Karpas-422 (cell line): ENCODE results near the gene FCRL4. TPM values are rescaled to one million over a fixed set of nuclear protein-coding genes. Genes with fewer than 3 reads are reported as not detected.

Source experiments
- DNase-seq: peaks from one replicate; pipeline ENCODE4 v3.0.0-alpha.2; 2015
- H2AFZ ChIP-seq: fragments of 200-600 bp; sonication (generic); 2 replicates; pipeline ENCODE4 v1.6.1; 2014; ENCODE audit warnings: antibody characterized with exemption, low read length, mixed read lengths
- H3K27ac ChIP-seq: fragments of 200-600 bp; sonication (generic); 2 replicates; pipeline ENCODE4 v1.5.1; 2014; ENCODE audit warnings: mild to moderate bottlenecking, low read length, moderate library complexity
- H3K27me3 ChIP-seq: fragments of 200-600 bp; sonication (generic); 2 replicates; pipeline ENCODE4 v1.6.1; 2014; ENCODE audit warnings: low read length, mixed read lengths
- H3K36me3 ChIP-seq: fragments of 200-600 bp; sonication (generic); 2 replicates; pipeline ENCODE4 v1.6.1; 2014; ENCODE audit warnings: low read length, mixed read lengths; ENCODE audit not compliant: insufficient read depth
- H3K4me1 ChIP-seq: fragments of 200-600 bp; sonication (generic); 2 replicates; pipeline ENCODE4 v1.6.1; 2014; ENCODE audit warnings: mild to moderate bottlenecking, low read length, mixed read lengths
- H3K4me2 ChIP-seq: fragments of 200-600 bp; sonication (generic); 2 replicates; pipeline ENCODE4 v1.6.1; 2014; ENCODE audit warnings: low read length, low read depth, mild to moderate bottlenecking; ENCODE audit not compliant: poor library complexity, severe bottlenecking
- H3K4me3 ChIP-seq: fragments of 200-600 bp; sonication (generic); 2 replicates; pipeline ENCODE4 v1.5.1; 2014; ENCODE audit warnings: mild to moderate bottlenecking, antibody characterized with exemption, low read length, mixed read lengths
- H3K79me2 ChIP-seq: fragments of 200-600 bp; sonication (generic); 2 replicates; pipeline ENCODE4 v1.6.1; 2014; ENCODE audit warnings: mild to moderate bottlenecking, low read length, mixed read lengths
- H3K9ac ChIP-seq: fragments of 200-600 bp; sonication (generic); 2 replicates; pipeline ENCODE4 v1.6.0; 2014; ENCODE audit warnings: low read length
- H3K9me2 ChIP-seq: fragments of 200-600 bp; sonication (generic), shearing (Covaris generic); replicated peaks from 2 replicates; pipeline ENCODE4 v1.6.0; 2014; ENCODE audit warnings: mild to moderate bottlenecking, low read length, moderate library complexity; ENCODE audit not compliant: insufficient read depth
- H3K9me3 ChIP-seq: fragments of 300-700, 200-600 bp; sonication (generic); 2 replicates; pipeline ENCODE4 v1.6.1; 2014; ENCODE audit warnings: low read length, mixed read lengths
- H4K20me1 ChIP-seq: fragments of 200-600 bp; sonication (generic); 2 replicates; pipeline ENCODE4 v1.6.1; 2014; ENCODE audit warnings: mild to moderate bottlenecking, antibody characterized with exemption, low read length, low read depth; ENCODE audit not compliant: insufficient read depth
- total RNA-seq: library from RNA; depleted of rRNA; stranded (reverse); fragments of >200 nt; shearing (Covaris generic); gene quantifications from 2 replicates; pipeline ENCODE4 v1.2.3, GENCODE V29; 2014; ENCODE audit warnings: low replicate concordance; rRNA removed

The FCRL4 gene
- 0.11 TPM in 1 of 2 replicates, not detected in the other for total RNA-seq

DNA sequence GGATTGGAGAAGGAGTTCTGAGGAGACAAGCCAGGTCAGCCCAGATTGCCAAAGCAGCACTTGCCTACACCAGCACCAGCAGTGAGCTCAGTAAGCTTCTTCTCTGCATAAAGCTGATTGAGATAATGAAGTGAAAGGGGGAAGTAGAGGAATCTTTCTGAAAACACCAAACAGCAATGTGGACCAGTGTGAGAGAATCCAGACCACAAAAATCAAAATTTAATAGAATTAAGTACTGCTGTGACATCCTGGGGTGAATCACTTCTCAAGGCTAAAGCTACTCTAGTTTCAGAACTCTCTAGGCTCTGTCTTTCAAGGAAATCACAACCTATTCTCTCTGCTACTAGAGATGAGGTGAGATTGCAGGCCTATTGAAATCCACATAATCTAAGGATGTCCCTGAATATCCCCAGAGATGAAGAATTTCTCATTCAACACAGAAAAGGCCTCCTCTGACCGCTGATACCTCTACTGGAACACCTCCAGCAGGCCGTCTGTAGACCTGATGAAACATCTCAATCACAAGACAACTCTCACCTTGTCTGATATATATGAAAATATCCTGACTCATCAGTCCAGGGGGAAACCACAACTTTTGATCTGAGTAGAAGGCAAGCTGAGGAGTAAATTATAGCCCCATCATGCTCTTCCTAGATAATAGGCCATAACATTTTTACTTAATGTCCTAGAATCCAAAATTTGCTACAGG, at the start of gene FCRL4:
TSS of gene FCRL4 (minus strand) at position 127 of the 709 bp plus-strand sequence. CDS start 141 bp downstream, outside the sequence.
- Histone ChIP-seq H3K9ac (no peak within 1 kb of the TSS), H2AFZ (no peak within 1 kb of the TSS), H3K9me3 (no peaks in the 10 kb centered on the region), H3K9me2 (no peaks in the 10 kb centered on the region), H3K4me1 (peaks cover 15% of the 10 kb centered on the region), H3K4me2 (no peak within 1 kb of the TSS), H3K27ac (no peak within 1 kb of the TSS), H3K4me3 (no peak within 1 kb of the TSS), H3K79me2 (no peaks in the 10 kb centered on the region), H3K36me3 (no peaks in the 10 kb centered on the region), H4K20me1 (no peaks in the 10 kb centered on the region), H3K27me3 (no peaks in the 10 kb centered on the region)
- DNase-seq, result no peak

DNA sequence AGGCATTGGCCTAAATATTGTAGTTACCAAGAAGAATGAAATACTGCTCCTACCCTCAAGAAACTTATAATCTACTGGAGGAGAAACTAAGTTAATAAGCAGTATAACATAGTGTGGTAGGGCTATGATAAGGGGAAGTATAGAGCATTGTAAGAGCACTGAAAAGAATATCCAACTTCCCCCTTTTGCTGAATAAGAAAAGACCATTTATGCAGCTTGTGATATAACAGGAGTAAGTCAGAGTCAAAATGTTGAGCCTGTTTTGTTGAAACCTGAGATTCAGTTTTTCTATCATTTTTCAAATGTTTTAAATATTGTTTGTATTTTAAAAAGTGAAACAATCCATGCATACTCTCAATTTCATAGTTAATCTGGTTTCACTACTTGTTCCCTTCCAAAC, 48.3 kb upstream of the FCRL4 start:
- peaks cover 18% of the 10 kb centered on the region for H3K4me1 ChIP-seq
- H3K9ac ChIP-seq, result no peak overlapping the region
- no peaks in the 10 kb centered on the region for H3K36me3 ChIP-seq
- DNase-seq, result peak; percentile 74
- no peaks in the 10 kb centered on the region for H3K27me3 ChIP-seq
- H3K27ac ChIP-seq, result peak overlapping the region; percentile 64
- peak overlapping the region; percentile 26 for H3K4me2 ChIP-seq
- H4K20me1 ChIP-seq, result no peaks in the 10 kb centered on the region
- no peaks in the 10 kb centered on the region for H3K9me3 ChIP-seq
- H2AFZ ChIP-seq, result peak overlapping the region; percentile 11
- no peaks in the 10 kb centered on the region; the same call in 1 of the 2 replicates for H3K9me2 ChIP-seq
- H3K79me2 ChIP-seq, result no peaks in the 10 kb centered on the region
- no peak overlapping the region for H3K4me3 ChIP-seq

DNA sequence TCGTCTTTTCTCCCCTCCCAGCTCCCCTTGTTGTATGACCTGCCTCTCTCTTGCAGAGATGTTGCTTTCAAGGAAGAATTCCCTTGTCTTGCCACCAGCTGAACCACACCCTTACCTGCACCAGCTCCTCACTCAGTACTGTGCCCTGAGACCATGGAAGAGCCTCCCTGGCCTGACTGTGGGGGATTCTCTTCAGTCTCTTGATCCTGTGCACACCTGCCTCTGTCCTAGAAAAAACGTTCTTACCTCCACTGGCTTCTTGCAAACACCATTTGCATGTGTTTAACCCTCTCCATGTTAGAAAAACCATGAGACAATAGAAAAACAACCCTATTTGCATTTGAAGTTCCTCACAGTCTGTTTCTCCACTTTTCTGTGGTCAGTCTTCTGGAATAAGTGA, 43.3 kb upstream of the FCRL4 start:
- Histone ChIP-seq H3K9ac (no peak overlapping the region), H3K9me3 (no peaks in the 10 kb centered on the region), H3K4me3 (no peak overlapping the region), H3K79me2 (no peaks in the 10 kb centered on the region), H2AFZ (no peak overlapping the region; the same call in 1 of the 2 replicates), H3K9me2 (no peaks in the 10 kb centered on the region; the same call in 1 of the 2 replicates), H3K36me3 (no peaks in the 10 kb centered on the region), H3K27me3 (no peaks in the 10 kb centered on the region), H4K20me1 (no peaks in the 10 kb centered on the region), H3K4me1 (peaks cover 23% of the 10 kb centered on the region), H3K27ac (no peak overlapping the region), H3K4me2 (no peak overlapping the region)
- DNase-seq, result no peak

DNA sequence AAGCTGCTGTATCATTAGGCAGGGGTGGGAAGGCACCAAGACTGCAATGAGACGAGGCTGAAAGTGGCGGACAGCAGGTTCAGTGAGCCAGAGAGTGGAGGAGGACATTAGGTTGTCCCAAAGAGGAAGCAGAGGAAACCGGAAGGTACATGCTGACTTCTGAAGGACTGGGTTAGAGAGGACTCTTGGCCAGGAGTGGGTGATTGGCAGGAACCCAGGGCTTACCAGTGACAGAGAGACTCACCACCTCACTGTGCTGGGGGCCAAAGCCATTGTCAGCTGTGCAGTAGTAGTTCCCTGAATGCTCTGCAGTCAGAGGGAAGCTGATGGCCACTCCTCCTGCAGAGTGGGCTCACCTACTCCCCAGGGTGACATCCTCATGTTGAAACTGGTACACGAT, 41.9 kb upstream of the FCRL4 start:
- H2AFZ ChIP-seq, result peak overlapping the region; percentile 8; the same call in 1 of the 2 replicates
- H3K27ac ChIP-seq, result no peak overlapping the region
- no peaks in the 10 kb centered on the region for H4K20me1 ChIP-seq
- H3K9me2 ChIP-seq, result no peaks in the 10 kb centered on the region
- H3K36me3 ChIP-seq, result no peaks in the 10 kb centered on the region
- H3K9me3 ChIP-seq, result no peaks in the 10 kb centered on the region
- no peak overlapping the region for H3K9ac ChIP-seq
- no peak for DNase-seq
- peaks cover 24% of the 10 kb centered on the region for H3K4me1 ChIP-seq
- no peaks in the 10 kb centered on the region for H3K79me2 ChIP-seq
- no peak overlapping the region for H3K4me3 ChIP-seq
- H3K4me2 ChIP-seq, result no peak overlapping the region
- no peaks in the 10 kb centered on the region for H3K27me3 ChIP-seq

- Histone ChIP-seq H2AFZ (no peak overlapping the region), H3K9me3 (no peaks in the 10 kb centered on the region), H3K4me3 (no peak overlapping the region), H3K79me2 (no peaks in the 10 kb centered on the region), H3K36me3 (no peaks in the 10 kb centered on the region), H3K27me3 (no peaks in the 10 kb centered on the region), H3K9me2 (no peaks in the 10 kb centered on the region), H4K20me1 (no peaks in the 10 kb centered on the region), H3K4me2 (no peak overlapping the region), H3K4me1 (peaks cover 22% of the 10 kb centered on the region), H3K9ac (no peak overlapping the region), H3K27ac (no peak overlapping the region)
- DNase-seq, result no peak
Measured at GRCh38 chr1:157628773-157629172, 30.9 kb upstream of the FCRL4 start.

- Histone ChIP-seq H3K36me3 (no peaks in the 10 kb centered on the region), H3K4me1 (peaks cover 10% of the 10 kb centered on the region), H2AFZ (no peak overlapping the region), H3K9me2 (no peaks in the 10 kb centered on the region), H3K9ac (no peak overlapping the region), H3K4me2 (no peak overlapping the region), H3K9me3 (no peaks in the 10 kb centered on the region), H3K79me2 (no peaks in the 10 kb centered on the region), H3K4me3 (no peak overlapping the region), H3K27me3 (no peaks in the 10 kb centered on the region), H3K27ac (no peak overlapping the region), H4K20me1 (no peaks in the 10 kb centered on the region)
- DNase-seq, result peak; percentile 88
Measured at GRCh38 chr1:157626099-157626498, 28.2 kb upstream of the FCRL4 start.

GRCh38 chr1:157624471-157624870, 26.6 kb upstream of the FCRL4 start:
- Histone ChIP-seq H3K79me2 (no peaks in the 10 kb centered on the region), H2AFZ (no peak overlapping the region), H3K9me2 (no peaks in the 10 kb centered on the region), H3K27ac (no peak overlapping the region), H3K9me3 (no peaks in the 10 kb centered on the region), H3K27me3 (no peaks in the 10 kb centered on the region), H3K36me3 (no peaks in the 10 kb centered on the region), H4K20me1 (no peaks in the 10 kb centered on the region), H3K9ac (no peak overlapping the region), H3K4me1 (peaks cover 7% of the 10 kb centered on the region), H3K4me2 (no peak overlapping the region), H3K4me3 (no peak overlapping the region)
- no peak for DNase-seq

DNA sequence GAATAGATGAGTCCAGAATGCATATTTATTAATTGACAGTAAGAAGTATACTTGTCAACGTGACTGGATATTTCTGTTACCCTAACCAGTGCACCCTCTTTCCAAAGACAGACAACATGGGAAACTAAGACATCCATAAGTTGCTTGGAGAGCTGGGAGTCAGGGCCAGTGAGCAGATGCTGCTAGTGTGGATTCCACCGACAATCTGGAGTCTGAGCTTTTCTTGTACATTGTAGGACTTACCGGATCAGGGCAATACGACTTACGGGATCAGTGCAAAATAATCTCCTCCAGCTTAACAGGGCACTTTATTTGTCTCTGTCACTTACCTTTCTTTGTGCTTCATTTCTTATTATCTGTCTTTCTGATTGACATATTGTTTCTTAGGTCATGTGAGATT, 24.6 kb upstream of the FCRL4 start:
- H3K9ac ChIP-seq, result no peak overlapping the region
- H3K9me2 ChIP-seq, result no peaks in the 10 kb centered on the region
- no peaks in the 10 kb centered on the region for H3K79me2 ChIP-seq
- H3K27ac ChIP-seq, result no peak overlapping the region
- no peaks in the 10 kb centered on the region for H3K9me3 ChIP-seq
- H4K20me1 ChIP-seq, result no peaks in the 10 kb centered on the region
- no peak overlapping the region for H3K4me2 ChIP-seq
- no peaks in the 10 kb centered on the region for H3K36me3 ChIP-seq
- no peak overlapping the region for H3K4me3 ChIP-seq
- H3K4me1 ChIP-seq, result peaks cover 7% of the 10 kb centered on the region
- H2AFZ ChIP-seq, result no peak overlapping the region
- no peak for DNase-seq
- H3K27me3 ChIP-seq, result no peaks in the 10 kb centered on the region
